GM18867 (cell line): ENCODE results near the gene NKIRAS1.
A peak's percentile ranks its signal among the peaks of the same experiment; 100 is the strongest.
"Not testable (repeated sequence)": the region's sequence is repeated elsewhere in the genome, so short reads cannot be mapped to it uniquely, and the experiment has no call there.

Source experiments
- ATAC-seq: cut with Tn5 transposase; IDR thresholded peaks from one replicate; pipeline ENCODE4 v1.9.1; 2021; ENCODE audit warnings: mild to moderate bottlenecking, moderate library complexity; ENCODE audit not compliant: unreplicated experiment

NKIRAS1 gene

GRCh38 chr3:23872330-23872729, 44.5 kb downstream of the NKIRAS1 start:
- ATAC-seq = no peak

GRCh38 chr3:23871361-23871760, 45.4 kb downstream of the NKIRAS1 start:
- not testable (repeated sequence) for ATAC-seq

DNA sequence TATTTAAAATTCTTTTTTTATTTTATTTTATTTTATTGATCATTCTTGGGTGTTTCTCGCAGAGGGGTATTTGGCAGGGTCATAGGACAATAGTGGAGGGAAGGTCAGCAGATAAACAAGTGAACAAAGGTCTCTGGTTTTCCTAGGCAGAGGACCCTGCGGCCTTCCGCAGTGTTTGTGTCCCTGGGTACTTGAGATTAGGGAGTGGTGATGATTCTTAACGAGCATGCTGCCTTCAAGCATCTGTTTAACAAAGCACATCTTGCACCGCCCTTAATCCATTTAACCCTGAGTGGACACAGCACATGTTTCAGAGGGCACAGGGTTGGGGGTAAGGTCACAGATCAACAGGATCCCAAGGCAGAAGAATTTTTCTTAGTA, 46.1 kb downstream of the NKIRAS1 start:
- ATAC-seq = not testable (repeated sequence)

- no peak for ATAC-seq
These were observed 46.7 kb downstream of the NKIRAS1 start for GRCh38 chr3:23869977-23870662.

DNA sequence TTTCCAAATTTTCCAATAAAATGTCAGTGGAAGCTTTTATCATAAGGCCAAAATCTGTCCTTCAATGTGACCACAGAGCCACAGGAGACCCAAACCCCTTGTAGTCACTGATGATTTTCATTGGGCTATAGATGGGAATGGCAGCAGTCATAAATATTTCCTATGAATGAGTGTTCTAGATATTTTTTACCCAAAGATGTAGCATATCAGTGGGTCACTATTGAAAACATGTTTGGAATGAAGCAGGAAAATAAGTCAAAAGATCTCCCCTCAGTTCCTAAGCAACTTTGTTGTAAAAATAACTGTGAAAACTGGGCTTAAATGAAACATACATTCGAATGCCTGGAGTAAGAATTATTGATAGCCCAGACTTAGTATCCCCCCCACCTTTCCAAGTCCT, 49.0 kb downstream of the NKIRAS1 start:
- ATAC-seq = no peak

DNA sequence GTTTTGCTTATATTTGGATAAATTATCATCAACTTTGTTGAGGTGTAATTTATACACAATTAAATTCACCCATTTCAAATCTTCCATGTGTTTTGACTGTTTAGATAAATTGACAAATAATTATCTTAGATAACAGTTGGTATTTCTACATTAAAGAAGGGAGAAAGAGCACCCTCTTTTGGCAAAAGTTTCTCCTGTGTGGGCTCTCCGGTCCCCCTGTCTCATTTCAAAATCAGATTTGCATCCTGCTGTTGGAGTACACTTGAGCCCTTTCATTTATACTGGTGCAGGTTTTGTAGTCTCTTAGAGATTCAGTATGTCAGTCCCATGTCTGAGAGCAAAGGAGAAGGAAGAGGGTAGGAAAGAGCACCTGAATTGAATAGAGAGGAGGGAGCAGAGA, 49.4 kb downstream of the NKIRAS1 start:
- ATAC-seq = no peak

DNA sequence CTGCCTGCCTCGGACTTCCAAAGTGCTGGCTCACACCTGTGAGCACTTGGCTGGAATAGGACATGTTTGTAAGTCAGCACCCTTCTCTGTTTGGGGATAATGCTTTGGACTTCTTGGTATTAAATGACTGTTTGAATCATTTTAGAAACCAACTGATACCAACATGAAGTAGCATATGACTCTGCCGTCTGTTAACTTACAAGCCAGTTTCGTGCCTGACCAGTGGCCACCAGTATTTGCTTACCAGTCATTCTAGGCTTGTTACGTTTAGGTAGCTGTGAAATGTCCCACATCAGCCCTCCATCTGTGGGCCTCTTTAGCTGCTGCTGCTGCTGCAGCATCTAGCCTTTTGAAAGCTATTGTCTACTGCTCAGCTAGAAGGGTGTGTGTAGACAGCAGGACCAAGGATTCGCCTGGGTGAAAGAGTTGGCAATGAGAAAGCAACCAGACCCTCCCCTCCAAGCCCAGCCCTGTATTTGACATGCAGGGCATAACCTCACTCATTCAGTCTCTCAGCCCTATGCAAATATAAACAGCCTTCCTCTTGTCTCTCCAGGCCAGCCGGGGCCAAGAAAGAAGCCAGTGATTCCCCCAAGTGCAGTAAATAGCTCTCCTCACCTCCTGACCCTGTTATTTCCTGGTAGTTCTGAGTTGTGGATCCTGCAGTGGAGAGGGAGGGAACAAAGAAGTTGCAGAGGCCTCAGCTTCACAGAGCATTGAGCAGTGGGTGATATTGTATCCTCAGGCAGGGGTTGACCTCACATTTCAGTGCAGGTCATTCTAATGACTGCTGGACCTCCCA, 51.0 kb downstream of the NKIRAS1 start:
- ATAC-seq = peak; percentile 92

GRCh38 chr3:23864931-23865330, 51.9 kb downstream of the NKIRAS1 start:
- ATAC-seq = no peak

DNA sequence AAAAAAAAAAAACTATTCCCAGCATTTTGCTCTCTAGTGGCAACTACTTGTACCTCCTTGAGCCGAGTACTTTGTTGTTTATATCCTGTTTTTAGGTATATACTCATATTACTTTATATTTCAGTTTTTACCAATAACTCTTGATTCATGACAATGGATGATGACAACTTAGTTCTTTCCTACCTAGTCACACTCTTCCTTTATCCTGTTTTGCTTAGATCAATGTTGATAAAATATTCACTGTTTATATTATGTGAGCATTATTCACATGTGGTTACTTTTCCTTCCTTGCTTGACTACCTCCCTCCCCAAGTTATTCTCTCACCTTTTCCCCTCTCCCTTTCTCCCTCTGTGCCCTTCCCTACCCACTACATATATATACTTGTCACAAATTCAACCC, 53.7 kb downstream of the NKIRAS1 start:
- no peak for ATAC-seq

GRCh38 chr3:23861689-23862088, 55.1 kb downstream of the NKIRAS1 start:
- ATAC-seq = no peak

DNA sequence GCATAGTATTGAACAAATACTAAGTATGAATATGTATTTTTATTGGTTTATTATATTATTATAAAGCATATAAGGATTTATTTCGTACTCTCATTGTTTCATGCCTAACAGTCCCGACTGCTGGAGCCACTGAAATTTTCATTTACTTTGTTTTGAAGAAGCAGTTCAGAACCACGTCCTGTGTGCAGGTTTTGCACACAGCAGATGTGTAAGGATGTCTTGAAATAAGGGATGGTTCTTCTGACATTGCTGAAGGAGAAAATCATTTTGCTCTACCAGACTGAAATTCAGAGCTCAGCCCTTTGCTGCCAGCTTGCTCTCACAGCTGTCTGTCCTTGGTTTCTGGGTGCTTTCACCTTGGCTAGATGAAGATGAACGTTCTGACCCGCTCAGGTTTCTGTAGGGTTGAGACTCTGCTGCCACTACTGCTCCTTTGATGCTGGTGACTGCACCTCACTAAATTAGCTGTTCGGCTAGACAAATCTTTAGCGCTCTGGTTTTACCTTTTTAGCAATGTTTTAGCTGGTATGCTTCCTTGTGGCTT, 56.9 kb downstream of the NKIRAS1 start:
- no peak for ATAC-seq

GRCh38 chr3:23859012-23859743, 57.6 kb downstream of the NKIRAS1 start:
- no peak for ATAC-seq

DNA sequence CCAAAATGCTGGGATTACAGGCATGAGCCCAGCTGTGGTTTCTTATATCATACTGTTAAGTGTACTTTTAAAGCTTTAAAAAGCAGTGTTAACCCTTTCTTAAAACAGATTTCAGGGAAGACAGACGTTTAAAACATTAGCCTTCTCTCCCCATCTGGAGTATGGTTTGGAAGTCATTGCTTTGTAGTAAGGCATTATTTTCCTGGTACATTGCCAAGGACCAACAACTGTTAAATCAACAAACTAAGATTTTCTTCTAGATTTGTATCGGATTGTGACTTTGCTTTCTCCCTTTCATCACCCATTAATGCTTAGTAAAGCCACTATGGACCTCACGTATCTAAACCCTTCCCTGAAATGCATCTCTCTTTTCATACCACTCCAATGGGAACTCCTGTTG, 60.5 kb downstream of the NKIRAS1 start:
- ATAC-seq = no peak

DNA sequence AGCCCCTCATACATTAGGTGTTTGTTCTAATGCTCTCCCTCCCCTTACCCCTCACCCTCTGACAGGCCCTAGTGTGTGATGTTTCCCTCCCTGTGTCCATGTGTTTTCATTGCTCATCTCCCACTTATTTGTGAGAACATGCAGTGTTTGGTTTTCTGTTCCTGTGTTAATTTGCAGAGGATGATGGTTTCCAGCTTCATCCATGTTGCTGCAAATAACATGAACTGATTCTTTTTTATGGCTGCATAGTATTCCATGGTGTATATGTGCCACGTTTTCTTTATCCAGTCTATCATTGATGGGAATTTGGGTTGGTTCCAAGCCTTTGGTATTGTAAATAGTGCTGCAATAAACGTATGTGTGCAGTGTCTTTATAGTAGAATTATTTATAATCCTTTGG, 67.3 kb downstream of the NKIRAS1 start:
- ATAC-seq = not testable (repeated sequence)

GRCh38 chr3:23845326-23846216, 71.2 kb downstream of the NKIRAS1 start:
- ATAC-seq = no peak

GRCh38 chr3:23843869-23844268, 72.9 kb downstream of the NKIRAS1 start:
- no peak for ATAC-seq
